RWPE1 (cell line): ENCODE results near the gene WDPCP.

Source experiments
- CTCF ChIA-PET: fragments of 350-600 bp; sonication (Branson Sonifier 250); formaldehyde crosslinking; extraction: SDS; loops from one replicate; lab custom pipeline; 2021; lab: Yijun Ruan, JAX
- POLR2A ChIA-PET: fragments of 400-600 bp; formaldehyde crosslinking; extraction: SDS; loops from one replicate; lab custom pipeline; 2020; ENCODE audit warnings: antibody characterized with exemption; ENCODE audit not compliant: low non-redundant PET; lab: Yijun Ruan, JAX
- DNase-seq: peaks from one replicate; pipeline ENCODE4 v3.0.0; 2012; ENCODE audit warnings: low spot score
- H3K27ac ChIP-seq: fragments of 450-650 bp; 2 replicates; pipeline ENCODE4 v1.5.1; 2017
- TF ChIP-seq, protein P1 (sequence below): fragments of 450-650 bp; conservative IDR thresholded peaks from 2 replicates; pipeline ENCODE4 v1.5.1; 2017; ENCODE audit warnings: low read depth, mild to moderate bottlenecking

The WDPCP gene

DNA sequence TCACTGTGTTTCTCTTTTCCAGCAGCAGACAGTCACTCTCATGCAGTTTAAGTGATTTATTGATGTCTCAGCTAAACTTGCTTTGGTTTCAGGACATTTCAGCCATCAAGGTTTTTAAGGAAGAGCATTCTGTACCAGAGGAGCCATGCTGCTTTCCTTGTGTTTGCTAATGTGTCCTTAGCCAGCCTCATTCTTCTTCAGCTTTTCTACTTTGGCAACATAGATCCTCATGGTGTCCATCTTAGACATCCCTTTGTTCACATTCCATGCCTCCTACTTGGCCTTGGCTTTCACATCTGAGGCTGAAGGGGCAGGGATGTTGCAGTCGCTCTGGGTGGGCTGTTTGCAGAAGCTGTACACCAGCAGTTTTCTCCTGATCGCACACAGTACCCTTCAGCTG lies 469.5 kb downstream of the WDPCP start:
- no peak for DNase-seq
- POLR2A ChIA-PET, result no interaction called here
- TF ChIP-seq, protein P1, sequence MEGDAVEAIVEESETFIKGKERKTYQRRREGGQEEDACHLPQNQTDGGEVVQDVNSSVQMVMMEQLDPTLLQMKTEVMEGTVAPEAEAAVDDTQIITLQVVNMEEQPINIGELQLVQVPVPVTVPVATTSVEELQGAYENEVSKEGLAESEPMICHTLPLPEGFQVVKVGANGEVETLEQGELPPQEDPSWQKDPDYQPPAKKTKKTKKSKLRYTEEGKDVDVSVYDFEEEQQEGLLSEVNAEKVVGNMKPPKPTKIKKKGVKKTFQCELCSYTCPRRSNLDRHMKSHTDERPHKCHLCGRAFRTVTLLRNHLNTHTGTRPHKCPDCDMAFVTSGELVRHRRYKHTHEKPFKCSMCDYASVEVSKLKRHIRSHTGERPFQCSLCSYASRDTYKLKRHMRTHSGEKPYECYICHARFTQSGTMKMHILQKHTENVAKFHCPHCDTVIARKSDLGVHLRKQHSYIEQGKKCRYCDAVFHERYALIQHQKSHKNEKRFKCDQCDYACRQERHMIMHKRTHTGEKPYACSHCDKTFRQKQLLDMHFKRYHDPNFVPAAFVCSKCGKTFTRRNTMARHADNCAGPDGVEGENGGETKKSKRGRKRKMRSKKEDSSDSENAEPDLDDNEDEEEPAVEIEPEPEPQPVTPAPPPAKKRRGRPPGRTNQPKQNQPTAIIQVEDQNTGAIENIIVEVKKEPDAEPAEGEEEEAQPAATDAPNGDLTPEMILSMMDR, result no peak
- CTCF ChIA-PET, result no interaction called here
- no peak overlapping the region for H3K27ac ChIP-seq

DNA sequence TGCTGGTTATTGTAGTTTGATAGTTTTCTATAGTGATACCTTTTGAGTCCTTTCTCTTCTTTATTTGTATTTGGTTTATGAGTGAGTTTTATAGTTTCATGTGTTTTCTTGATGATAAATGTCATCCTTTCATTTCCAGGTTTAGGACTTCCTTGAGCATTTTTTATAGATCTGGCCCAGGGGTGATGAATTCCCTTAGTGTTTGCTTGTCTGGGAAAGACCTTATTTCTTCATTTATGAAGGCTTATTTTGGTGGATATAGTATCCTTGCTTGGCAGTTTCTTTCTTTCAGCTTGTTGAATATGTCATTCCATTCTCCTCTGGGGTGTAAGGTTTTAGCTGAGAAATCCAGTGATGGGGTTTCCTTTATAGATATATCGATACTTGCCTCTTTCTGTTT lies 483.8 kb downstream of the WDPCP start:
- CTCF ChIA-PET, result no interaction called here

DNA sequence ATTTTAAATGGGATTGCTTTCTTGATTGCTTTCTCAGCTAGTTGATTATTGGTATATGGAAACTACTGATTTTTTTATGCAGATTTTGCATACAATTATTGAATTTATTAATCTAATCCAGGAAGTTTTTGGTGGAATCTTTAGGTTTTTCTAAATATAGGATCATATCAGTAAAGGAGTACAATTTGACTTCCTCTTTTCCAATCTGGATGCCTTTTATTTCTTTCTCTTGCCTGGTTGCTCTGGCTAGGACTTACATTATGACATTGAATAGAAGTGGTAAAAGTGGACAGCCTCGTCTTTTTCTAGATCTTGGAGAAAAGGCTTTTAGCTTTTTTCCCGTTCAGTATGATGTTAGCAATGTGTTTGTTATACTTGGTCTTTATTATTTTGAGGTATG lies 486.3 kb downstream of the WDPCP start:
- ChIA-PET CTCF (no interaction called here), POLR2A (no interaction called here)
- no peak overlapping the region for H3K27ac ChIP-seq
- TF ChIP-seq, protein P1, result no peak
- DNase-seq, result no peak

More for the DNA sequence above, 483.8 kb downstream of the WDPCP start:
- TF ChIP-seq, protein P1, result no peak
- POLR2A ChIA-PET, result no interaction called here
- no peak overlapping the region for H3K27ac ChIP-seq
- DNase-seq, result no peak

DNA sequence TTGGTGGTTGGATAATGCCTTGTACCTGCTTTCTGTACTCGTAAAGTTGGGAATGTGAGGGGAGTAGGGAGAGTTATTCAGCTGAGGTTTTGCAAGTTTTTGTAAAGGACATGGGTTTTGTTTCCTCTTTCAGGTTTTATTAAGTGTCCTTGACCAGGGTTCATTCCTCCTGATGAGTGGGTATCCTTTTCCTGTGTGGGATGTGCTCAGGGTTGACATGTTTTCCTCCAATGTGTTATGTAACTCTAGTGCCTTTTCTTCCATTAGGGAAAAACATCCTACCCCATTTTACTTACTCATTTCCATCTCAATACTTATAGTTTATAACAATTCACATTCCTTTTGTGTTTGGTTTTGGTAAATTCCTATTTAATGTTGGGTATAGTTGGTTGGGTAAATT lies 489.2 kb downstream of the WDPCP start:
- TF ChIP-seq, protein P1, result no peak
- no peak for DNase-seq
- no peak overlapping the region for H3K27ac ChIP-seq
- CTCF ChIA-PET, result interaction anchor here (0.9 kb wide), 1 partner anchor 12 kb away, joined by 4 read pairs; no protein-coding TSS in a partner anchor
- POLR2A ChIA-PET, result no interaction called here

DNA sequence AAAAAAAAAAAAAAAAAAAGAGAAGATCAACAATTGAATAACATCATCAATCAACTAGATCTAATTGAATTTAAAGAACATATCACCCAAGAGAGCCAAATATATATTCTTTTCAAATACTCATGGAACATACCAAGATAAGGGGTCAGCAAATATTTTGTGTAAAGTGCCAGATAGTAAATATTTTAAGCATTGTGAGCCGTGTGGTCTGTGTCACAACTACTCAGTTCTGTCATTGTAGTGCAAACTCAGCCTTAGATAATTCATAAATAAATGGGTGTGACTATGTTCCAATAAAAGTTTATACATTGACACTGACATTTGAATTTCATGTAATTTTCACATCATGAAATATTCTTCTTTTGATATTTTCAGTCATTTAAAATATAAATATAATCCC lies 491.8 kb downstream of the WDPCP start:
- POLR2A ChIA-PET, result no interaction called here
- CTCF ChIA-PET, result no interaction called here

DNA sequence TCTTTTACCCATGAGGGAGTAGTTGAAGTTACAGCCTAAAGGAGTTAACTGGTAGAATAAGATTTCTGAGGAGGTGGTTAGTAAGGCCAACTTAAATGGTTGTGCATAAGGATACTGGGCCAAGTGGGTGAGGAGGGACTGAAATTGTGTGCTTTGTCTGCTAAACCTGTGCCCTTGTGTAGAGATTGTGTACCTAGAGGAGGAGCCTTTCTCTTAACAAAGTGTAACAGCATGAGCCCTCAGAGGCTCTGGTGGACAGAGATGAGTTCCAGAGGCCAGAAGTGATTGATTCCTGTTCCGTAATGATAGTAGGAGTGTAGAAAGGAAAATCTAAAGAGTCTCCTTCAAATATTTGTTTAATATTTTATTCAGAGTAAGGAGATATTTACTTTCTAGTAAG lies 494.8 kb downstream of the WDPCP start:
- POLR2A ChIA-PET, result no interaction called here
- DNase-seq, result no peak
- H3K27ac ChIP-seq, result no peak overlapping the region
- TF ChIP-seq, protein P1, result no peak
- CTCF ChIA-PET, result no interaction called here

More for the DNA sequence above, 491.8 kb downstream of the WDPCP start:
- H3K27ac ChIP-seq, result no peak overlapping the region
- TF ChIP-seq, protein P1, result no peak
- no peak for DNase-seq
